AG10803 (cell line): ENCODE measurements around the gene FURIN.

Experiments used
- DNase-seq: peaks from one replicate; pipeline ENCODE4 v3.0.0; 2010; ENCODE audit warnings: low read depth
- H3K4me3 ChIP-seq: 2 replicates; pipeline ENCODE4 v1.5.1; 2011; ENCODE audit warnings: mild to moderate bottlenecking, low read length, control low read depth
- TF ChIP-seq, protein P1 (sequence below): conservative IDR thresholded peaks from 2 replicates; pipeline ENCODE4 v1.5.1; 2011; ENCODE audit warnings: mild to moderate bottlenecking, low read length, control low read depth, inconsistent platforms

Gene FURIN

DNA sequence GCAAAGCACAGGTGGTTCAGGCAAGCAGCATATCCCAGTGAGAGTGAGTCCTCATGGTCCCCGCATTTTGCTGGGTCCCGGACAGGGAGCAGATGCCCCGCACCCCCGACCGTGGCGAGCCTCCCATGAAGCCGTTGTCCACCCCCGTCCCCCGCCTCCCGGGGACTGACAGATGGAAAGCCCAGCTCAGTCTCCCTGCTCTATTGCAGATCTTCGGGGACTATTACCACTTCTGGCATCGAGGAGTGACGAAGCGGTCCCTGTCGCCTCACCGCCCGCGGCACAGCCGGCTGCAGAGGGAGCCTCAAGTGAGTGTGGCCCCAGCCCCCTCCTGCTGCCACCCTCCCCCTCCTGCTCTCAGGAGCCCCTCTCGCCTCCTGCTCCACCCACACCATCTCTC, 7.7 kb downstream of the FURIN start:
- DNase-seq = no peak
- no peak overlapping the region for H3K4me3 ChIP-seq
- TF ChIP-seq, protein P1, sequence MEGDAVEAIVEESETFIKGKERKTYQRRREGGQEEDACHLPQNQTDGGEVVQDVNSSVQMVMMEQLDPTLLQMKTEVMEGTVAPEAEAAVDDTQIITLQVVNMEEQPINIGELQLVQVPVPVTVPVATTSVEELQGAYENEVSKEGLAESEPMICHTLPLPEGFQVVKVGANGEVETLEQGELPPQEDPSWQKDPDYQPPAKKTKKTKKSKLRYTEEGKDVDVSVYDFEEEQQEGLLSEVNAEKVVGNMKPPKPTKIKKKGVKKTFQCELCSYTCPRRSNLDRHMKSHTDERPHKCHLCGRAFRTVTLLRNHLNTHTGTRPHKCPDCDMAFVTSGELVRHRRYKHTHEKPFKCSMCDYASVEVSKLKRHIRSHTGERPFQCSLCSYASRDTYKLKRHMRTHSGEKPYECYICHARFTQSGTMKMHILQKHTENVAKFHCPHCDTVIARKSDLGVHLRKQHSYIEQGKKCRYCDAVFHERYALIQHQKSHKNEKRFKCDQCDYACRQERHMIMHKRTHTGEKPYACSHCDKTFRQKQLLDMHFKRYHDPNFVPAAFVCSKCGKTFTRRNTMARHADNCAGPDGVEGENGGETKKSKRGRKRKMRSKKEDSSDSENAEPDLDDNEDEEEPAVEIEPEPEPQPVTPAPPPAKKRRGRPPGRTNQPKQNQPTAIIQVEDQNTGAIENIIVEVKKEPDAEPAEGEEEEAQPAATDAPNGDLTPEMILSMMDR = no peak

DNA sequence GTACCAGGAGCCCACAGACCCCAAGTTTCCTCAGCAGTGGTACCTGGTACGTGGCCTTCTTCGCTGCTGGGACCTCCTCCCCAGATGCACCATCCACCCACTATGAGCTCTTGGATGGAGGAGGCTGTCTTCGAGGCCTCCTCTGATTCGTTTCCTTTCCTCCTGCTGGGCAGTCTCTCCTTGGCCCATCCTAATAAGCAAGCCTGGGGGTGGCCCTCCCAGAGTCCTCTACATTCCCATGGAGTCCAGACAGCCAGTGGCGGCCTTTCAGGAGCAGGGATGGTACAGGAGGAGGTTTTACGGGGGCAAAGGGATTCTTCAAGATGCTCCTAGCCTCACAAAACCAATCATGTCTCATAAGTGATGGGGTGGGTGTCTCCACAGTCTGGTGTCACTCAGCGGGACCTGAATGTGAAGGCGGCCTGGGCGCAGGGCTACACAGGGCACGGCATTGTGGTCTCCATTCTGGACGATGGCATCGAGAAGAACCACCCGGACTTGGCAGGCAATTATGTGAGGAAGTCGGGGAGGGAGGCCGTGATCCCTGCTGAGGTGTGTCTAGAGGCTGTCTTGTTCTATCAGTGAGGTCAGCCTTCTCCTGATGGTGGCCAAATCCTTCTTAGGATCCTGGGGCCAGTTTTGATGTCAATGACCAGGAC, 8.3 kb downstream of the FURIN start:
- no peak overlapping the region for H3K4me3 ChIP-seq
- TF ChIP-seq, protein P1 = no peak
- DNase-seq = no peak

GRCh38 chr15:90877315-90877714, 8.9 kb downstream of the FURIN start:
- TF ChIP-seq, protein P1 = no peak
- H3K4me3 ChIP-seq = no peak overlapping the region
- DNase-seq = no peak

DNA sequence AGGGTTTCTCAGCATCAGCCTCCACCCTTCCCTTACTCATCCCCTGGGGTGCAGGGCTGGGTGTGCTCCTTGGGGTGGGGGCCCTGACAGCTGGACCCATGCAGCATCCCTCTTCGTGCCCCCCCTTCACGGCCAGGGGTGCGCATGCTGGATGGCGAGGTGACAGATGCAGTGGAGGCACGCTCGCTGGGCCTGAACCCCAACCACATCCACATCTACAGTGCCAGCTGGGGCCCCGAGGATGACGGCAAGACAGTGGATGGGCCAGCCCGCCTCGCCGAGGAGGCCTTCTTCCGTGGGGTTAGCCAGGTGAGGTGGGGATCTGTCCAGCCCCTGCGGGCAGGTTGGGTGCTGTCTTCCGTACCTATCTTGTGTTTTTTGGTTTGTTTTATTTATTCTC, 9.6 kb downstream of the FURIN start:
- H3K4me3 ChIP-seq = no peak overlapping the region
- TF ChIP-seq, protein P1 = no peak
- no peak for DNase-seq

DNA sequence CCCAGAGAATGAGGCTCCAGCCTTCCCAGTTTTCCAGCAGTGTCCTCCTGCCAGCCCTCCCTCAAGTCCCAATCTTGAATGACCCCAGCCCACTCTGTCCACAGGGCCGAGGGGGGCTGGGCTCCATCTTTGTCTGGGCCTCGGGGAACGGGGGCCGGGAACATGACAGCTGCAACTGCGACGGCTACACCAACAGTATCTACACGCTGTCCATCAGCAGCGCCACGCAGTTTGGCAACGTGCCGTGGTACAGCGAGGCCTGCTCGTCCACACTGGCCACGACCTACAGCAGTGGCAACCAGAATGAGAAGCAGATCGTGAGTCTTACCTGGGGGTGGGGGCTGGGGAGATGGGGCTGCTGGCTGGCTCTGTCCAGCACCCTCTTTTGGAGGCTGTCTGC, 10.3 kb downstream of the FURIN start:
- H3K4me3 ChIP-seq = no peak overlapping the region
- TF ChIP-seq, protein P1 = no peak
- no peak for DNase-seq

GRCh38 chr15:90879730-90880366, 11.5 kb downstream of the FURIN start:
- H3K4me3 ChIP-seq = no peak overlapping the region
- no peak for DNase-seq
- TF ChIP-seq, protein P1 = no peak
